ENCODE data around the gene MAPKAPK3. TPM values are rescaled to one million over a fixed set of nuclear protein-coding genes. Genes with fewer than 3 reads are reported as not detected.

Gene MAPKAPK3
- 22.2 and 30.9 TPM in 2 replicates for total RNA-seq

DNA sequence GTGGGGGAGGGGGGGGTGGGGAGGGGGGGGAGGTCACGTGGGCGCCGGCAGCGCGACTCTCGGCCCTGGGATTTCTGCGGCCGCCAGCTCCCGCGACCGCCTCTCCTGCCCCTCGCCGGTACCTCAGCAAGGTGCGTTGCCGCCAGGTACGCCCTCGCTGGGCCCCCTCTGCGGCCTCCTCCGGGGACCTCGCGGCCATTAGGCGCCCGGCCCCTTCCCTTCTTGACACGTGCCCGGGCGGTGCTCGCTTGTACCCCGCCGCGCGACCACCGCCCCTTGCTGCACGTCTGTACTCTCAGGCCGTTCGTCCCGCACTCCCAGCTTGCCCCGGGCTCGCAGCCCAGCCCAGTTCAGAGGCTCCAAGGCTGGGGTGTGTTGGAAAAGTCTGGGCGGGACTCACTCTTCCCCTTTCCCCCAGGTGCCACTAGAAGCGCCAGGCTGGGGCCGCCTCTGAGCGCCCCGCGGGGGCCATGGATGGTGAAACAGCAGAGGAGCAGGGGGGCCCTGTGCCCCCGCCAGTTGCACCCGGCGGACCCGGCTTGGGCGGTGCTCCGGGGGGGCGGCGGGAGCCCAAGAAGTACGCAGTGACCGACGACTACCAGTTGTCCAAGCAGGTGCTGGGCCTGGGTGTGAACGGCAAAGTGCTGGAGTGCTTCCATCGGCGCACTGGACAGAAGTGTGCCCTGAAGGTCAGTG is at the start of gene MAPKAPK3:
TSS of gene MAPKAPK3 (plus strand) at position 56 of the 696 bp plus-strand sequence. CDS start at position 471, 415 bp downstream.

DNA sequence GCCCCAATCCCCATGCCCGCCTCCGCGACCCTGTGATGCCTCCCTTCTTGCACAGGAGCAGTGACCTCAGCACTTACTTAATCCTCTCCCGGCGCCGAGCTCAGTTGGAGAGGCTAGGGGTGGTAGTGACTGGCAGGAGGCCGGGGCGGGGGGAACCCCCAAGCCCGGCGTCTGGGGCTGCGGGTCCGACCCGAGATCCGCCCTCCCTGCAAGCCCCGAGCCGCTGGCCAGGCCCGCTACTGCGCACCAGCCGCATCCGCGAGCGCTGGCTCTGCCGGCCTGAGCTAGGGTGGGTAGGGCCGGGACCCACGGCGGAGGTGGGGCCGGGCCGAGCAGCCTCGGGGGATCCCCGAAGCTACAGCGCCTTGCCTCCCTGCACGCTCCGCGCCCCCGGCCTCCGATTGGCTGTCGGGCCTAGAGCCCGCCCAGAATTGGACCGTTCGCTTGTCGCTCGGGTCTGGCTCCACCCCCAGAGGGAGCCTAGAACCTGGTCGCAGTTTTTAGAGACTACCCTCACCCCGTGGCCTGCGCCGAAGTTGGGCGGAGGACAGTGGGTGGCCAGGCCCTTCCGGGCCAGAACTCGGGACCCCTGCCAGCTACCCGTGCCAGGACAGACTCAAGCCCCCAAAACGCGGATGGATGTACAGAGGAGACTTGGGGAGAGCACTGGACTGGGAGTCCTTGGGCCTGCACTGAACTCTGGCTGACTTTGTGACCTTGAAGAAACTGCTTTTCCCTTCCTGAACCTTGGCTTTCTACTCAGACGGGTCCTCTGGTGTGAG is 49.4 kb upstream of the MAPKAPK3 start, which contains the start of gene C3orf18:
TSS of gene C3orf18 (minus strand) at position 362 of the 782 bp plus-strand sequence. CDS start 2,048 bp downstream, outside the sequence.

DNA sequence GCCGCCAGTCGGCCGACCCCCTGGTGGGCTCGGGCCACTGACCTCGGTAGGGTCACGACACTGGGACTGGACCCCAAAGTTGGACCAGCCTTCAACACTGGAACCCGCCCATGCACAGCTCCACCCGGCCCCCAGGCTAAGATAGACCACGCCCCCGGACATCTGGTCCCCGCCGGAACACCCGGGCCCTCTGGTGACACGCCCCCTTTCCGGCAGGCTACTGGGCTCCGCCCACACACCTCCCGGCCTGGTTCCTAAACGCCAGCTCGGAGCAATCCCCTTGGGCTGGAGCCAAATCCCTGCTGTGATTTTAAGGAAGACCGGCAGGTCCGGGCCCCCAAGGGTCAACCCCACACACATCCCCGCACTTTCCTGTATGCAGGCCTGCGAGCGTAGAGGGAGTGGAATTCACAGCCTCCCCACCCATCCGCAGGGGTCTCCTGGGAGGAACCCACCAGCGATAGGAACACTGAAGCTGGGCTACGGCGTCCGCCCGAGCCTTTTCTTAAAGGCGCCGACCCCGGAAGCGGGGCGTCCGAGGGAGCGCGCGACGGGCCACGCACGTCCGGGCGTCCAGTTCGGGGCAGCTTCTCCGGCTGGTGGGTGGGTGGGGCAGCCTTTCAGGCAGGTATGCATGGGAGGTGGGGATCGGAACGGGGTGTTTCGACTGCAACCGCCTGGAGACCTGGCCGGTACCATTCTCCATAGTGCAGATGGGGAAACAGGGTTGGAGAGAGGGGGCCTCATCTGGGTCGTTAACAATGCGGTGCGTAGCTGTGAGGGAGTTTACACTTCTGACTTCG is 47.8 kb upstream of the MAPKAPK3 start, which contains the start of gene HEMK1:
TSS of gene HEMK1 (plus strand) at position 576 of the 803 bp plus-strand sequence. CDS start 1,583 bp downstream, outside the sequence.

DNA sequence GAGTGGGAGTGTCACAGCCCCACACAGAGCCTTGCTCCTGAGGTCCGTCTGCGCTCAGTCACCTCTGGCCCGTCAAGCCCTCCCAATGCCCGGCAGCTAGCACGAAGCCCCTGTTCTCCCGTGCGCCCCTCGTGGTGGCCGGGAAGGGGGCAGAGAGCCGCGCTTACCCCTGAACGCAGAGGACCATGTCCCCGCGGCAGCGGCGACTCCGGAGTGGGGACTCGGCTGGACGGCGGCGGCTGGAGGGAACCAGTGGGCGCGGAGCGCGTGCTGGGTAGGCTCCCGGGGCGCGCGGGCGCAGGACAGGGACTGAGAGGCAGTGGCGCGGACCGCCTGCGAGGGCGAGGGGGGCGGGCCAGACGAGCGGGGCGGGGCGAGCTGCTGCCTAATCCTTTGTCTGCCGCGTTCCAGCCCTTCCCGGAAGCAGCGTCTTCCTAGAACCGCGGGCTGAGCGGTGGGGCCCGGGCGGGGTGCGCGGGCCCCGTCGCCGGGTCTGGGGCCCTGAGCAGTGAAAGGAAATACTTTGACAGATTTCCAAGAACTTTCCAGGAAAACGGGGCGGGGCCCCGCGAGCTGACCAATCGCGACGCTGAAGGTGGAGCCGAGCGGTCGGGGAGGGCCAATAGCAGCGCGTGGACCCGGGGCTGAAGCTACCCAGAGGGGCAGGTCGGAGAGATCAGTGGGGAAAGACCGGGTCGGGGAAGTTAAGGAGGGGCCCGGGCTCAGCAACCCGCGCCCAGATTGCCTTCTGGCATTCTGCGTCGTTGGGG is 5.3 kb upstream of the MAPKAPK3 start, which contains the start of gene CISH:
TSS of gene CISH (minus strand) at position 311 of the 770 bp plus-strand sequence. CDS start at position 187, 124 bp downstream.

DNA sequence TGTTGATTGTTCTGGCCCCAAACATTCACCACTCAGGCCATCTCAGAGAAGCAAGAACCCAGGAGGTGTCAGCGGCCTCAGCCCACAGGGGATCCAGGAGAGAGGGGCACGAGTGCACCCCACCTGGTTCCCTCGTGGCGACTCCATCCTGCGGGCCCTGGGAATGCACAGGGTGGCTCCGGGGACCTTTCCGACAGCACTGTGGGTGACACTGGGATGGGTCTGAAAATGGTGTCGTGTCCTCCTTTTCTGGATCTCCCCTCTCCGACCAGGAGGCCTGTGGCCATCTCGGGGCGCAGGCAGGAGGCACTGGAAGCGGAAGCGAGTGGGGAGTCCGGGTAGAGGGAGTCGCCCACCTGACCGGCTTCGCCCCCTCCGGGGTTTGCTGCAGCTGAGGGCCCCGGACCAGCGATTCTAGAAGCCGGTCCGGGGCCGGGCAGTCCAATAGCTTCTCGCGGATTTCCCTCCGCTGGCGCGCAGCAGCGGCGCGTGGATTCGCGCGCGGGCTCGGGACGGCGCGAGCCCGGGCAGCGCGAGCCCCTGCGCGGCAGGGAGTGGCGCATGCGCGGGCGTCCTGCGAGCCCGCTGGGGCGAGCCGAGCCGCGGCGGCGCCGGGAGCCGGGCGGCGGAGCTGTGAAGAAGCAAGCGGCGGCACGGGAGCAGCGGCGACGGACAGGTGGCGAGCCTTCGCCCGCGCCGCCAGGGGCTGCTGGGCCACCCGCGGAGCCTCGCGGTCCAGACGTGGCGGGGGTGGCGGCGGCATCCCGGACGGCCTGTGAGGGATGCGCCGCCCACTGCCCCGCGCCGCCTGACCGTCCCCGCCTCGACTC is 57.6 kb downstream of the MAPKAPK3 start, which contains the start of gene DOCK3:
TSS of gene DOCK3 (plus strand) at position 579 of the 830 bp plus-strand sequence. CDS start 337 bp downstream, outside the sequence.

Other genes starting within 250 kb of the MAPKAPK3 start
- 0.12 TPM in 1 of 2 replicates, not detected in the other for gene CACNA2D2, start 113.5 kb upstream of the MAPKAPK3 start, total RNA-seq
- 10.0 and 10.8 TPM in 2 replicates for gene C3orf18, start 49.4 kb upstream of the MAPKAPK3 start, total RNA-seq
- 7.5 and 14.1 TPM in 2 replicates for gene HEMK1, start 47.6 kb upstream of the MAPKAPK3 start, total RNA-seq
- 3.1 and 5.0 TPM in 2 replicates for gene CISH, start 5.4 kb upstream of the MAPKAPK3 start, total RNA-seq
- gene DOCK3, start 57.8 kb downstream of the MAPKAPK3 start, total RNA-seq, result under 0.01 and 0.12 TPM in 2 replicates

Measured in pericardium fibroblast (primary cell).